GM21381 (cell line): ENCODE results near the gene GPS2.

Experiments
- ATAC-seq: cut with Tn5 transposase; IDR thresholded peaks from one replicate; pipeline ENCODE4 v1.9.1; 2021; ENCODE audit warnings: mild to moderate bottlenecking, moderate library complexity; ENCODE audit not compliant: unreplicated experiment

Gene GPS2

GRCh38 chr17:7321466-7321865, 6.3 kb upstream of the GPS2 start:
- ATAC-seq: no peak

DNA sequence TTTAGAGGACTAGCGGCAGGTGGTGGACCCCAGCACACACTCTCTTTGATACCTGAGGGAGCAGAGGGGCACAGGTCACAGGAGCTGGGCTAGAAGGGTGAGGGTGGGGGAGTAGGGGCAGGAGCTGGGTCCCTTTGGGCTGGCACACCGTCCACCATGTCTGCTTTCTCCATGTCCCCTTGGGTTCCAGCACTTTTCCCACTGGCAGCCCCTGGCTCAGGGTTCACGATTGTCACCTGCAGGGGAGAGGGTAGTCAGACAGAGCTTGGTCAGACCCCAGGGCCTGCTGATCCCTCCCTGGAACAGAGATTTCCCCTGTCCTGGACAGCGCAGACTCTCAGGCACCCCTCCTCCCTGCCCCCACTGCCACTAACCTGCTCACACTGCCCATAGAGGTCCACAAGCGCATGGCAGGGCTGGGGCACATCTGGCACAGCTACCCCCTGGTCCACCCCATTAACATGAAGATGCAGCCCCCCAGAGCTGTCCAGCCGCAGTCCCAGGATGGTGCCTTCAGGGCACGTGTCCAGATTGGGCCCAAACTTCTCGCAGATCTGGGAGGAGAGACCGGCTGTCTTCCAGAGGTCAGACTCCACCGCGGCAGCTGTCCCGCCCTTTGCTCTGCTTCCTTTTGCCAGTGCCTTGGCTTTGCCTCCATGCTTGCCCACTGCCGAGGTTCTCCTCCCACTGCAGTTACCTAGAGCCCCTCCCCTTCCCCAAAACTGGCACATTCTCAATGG, 3.1 kb upstream of the GPS2 start:
- ATAC-seq: no peak

- no peak for ATAC-seq
Observed at GRCh38 chr17:7317161-7317803, 2.1 kb upstream of the GPS2 start.

- ATAC-seq: no peak
Observed at GRCh38 chr17:7315570-7316235, 543 bp upstream of the GPS2 start.

- ATAC-seq: no peak
Observed at GRCh38 chr17:7313890-7314718, 1.1 kb downstream of the GPS2 start.

DNA sequence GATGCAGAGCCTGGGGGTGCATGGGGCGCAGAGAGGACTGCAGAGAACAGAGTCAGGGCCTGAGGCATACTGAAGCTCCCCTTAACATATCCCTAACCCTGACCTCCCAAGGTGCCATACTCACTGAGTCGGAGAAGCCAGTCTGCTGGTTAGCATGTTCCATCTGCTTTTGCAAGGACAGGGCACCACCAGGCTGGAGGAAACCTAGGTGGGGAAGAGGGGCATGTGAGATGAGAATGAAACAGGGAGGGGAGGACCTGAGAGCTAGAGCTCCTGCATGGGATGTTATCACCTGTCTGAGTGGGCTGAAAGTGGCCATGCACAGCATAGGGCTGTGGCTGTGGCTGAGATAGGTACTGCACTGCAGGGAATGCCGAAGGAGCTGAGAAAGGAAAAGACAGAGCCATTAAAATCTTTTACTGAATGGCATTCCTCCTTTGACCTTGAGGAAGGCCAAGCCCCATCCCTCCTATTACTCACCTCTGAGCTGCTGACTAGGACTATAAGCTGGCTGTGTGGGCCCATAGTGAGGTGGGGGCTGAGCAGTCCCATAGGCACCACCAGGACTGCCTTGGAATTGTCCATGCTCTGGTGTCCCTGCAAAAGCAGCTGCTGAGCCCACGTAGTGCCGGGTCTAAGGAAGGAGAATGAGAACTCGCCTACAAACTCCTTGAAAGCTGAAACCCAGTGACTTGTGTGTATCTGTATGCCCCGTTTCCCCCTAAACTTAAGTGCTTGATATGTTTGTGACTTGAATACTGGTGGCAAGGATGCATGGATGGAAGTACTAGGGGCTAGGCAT, 1.9 kb downstream of the GPS2 start:
- ATAC-seq: no peak

- ATAC-seq: no peak
Observed at GRCh38 chr17:7312432-7313087, 2.6 kb downstream of the GPS2 start.

DNA sequence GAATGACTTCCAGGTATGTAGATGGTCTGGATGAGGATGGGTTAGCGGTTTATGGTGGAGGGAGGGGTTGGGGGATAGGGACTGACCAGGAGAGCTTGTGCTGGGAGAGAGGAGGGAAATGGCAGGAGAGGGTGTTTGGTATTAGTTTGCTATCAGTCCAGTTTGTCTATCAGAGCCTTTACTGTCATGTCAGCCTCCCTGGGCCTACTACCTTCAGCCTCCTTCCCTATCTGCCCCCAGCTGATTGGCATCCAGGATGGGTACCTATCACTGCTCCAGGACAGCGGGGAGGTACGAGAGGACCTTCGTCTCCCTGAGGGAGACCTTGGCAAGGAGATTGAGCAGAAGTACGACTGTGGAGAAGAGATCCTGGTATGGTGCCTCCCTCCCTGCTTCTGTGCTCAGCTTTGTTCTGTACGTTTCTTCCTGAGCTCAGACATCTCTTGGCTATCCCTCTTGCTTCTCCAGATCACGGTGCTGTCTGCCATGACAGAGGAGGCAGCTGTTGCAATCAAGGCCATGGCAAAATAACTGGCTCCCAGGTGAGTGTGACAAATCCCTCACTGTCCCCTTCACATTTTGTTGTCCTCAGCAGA, 4.0 kb downstream of the GPS2 start:
- ATAC-seq: no peak

- no peak for ATAC-seq
Observed at GRCh38 chr17:7309628-7310027, 5.5 kb downstream of the GPS2 start.

DNA sequence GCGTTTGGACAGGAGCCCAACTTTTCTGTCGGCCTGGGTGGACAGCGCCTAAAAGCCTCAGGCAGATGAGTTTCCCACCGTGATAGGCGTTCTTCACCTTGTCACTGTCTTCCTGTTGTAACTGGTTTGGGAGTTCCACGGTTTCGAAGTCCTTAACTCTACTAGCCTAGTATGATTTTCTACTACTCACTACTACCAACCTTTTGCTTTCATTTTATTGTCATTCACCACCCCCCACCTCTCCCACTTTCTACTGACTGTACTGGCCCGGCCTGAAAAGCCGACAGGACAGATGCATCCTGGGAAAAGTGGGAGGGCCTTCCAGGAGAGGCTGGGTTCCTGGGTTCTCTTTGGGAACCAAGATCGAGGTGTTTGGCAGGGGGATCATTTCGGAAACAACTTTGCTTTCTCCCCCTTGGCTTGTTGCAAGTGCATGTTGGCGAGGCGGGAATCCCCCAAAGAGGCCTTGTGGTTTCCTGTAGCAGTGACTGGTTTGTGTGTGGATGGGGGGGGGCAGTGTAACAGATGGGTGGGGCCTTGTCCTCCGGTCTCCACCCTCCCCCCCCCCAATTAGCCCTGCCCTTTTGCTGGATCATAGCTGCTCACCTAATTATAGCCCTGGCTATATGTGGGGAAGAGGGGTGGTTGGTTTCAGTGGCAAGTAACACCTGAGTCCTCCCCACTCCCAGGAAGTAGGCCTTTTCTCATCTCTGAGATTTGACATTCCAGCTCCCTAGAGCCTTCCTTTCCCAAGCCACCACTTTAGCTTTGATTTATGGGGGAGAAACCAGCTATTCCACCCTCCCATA, 6.3 kb downstream of the GPS2 start:
- no peak for ATAC-seq

DNA sequence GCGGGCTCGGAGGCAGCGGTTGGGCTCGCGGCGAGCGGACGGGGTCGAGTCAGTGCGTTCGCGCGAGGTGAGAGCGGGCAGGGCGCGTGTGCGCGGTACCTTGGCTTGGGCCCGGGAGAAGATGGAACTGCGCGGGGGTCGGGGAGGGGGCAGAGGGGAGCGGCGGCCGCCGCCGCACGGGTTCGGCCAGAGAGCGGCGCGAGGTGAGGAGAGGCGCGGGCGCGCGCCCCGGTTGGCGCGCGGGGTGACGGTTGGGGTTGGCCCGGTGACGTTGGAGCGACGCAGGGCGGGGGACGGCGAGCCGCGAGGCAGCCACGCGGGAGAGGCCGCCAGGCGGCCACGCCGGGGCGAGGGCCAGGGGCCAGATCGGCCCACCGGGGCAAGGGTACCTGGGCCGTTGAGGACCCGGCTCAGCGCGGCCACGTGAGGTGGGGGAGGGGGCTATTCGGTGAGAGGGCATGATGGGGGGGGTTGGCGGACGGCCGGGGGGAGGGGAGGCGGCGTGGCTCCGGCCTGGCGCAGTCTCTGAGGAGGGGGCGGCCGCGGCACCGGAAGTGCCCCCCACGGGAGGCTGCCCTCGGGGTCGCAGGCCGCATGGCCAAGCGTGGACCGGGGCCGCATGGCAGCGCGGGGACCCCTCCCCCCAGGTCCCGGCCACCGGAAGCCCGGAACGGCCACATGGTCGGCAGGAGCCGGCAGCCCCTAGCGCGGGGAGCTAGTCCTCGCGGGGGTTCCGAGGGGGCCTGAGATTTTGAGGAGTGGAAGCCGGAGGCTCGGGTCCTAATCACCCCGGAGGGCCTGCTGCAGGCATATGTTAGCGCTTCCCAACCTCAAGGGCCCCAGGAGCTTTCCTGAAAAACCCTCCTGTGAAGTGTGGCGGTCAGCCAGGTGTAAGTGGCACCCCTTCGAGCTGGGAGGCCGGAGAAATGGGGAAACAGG, 7.2 kb downstream of the GPS2 start:
- ATAC-seq: peak; percentile 10

- peak; percentile 57 for ATAC-seq
Observed at GRCh38 chr17:7306911-7307685, 8.1 kb downstream of the GPS2 start, which contains the start of gene EIF5A. Gene EIF5A (plus strand): TSS chr17:7307628. CDS start chr17:7309636, 2,008 bp downstream.

- no peak for ATAC-seq
Observed at GRCh38 chr17:7304179-7304578, 11.0 kb downstream of the GPS2 start.

DNA sequence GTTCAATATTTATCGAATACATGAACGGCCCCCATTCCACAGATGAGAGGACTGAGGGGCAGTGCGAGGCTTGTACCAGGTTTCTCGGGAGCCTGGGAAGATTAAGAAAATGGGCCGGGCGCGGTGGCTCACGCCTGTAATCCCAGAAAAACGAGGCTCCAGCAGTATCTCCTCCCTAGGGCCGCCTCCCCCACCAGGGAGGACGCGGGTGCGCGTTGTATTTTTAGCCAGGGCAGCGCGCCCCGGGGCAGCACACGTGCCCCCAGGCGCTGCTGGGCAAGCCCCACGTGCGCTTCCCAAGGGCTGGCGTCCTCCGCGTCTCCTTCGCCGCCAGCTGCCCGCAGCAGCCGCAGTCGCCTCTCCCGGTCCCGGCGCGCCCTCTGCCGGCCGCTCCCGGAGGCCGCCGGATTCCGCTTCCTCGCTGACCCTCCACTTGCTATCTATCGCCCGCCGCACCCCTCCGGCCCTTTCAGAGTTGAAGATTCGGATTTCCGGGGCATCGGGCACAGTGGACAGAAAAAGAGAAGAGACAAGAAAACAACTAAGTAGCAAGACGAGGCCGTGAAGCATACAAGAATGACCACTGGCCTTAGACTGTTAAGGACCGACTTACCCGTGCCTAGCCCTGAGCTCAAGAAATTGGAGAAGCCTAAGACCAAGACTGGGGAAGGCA, 18.8 kb downstream of the GPS2 start:
- no peak for ATAC-seq

GRCh38 chr17:7295230-7296180, 19.7 kb downstream of the GPS2 start:
- no peak for ATAC-seq
